Measurements from ENCODE around the gene GLYATL1B.
"Not testable (repeated sequence)": the region's sequence is repeated elsewhere in the genome, so short reads cannot be mapped to it uniquely, and the experiment has no call there.

- not testable (repeated sequence) for TF ChIP-seq POLR2A (IDR thresholded peaks at IDR 0.05; ENCODE audit: low read depth, low read length); CEBPB (IDR thresholded peaks at IDR 0.05; ENCODE audit: low read depth, low read length); RCOR1 (IDR thresholded peaks at IDR 0.05; ENCODE audit: insufficient replicate concordance, low read length); CHD1 (IDR thresholded peaks at IDR 0.05; ENCODE audit: low read depth, low read length)
- TF ChIP-seq, protein P1, sequence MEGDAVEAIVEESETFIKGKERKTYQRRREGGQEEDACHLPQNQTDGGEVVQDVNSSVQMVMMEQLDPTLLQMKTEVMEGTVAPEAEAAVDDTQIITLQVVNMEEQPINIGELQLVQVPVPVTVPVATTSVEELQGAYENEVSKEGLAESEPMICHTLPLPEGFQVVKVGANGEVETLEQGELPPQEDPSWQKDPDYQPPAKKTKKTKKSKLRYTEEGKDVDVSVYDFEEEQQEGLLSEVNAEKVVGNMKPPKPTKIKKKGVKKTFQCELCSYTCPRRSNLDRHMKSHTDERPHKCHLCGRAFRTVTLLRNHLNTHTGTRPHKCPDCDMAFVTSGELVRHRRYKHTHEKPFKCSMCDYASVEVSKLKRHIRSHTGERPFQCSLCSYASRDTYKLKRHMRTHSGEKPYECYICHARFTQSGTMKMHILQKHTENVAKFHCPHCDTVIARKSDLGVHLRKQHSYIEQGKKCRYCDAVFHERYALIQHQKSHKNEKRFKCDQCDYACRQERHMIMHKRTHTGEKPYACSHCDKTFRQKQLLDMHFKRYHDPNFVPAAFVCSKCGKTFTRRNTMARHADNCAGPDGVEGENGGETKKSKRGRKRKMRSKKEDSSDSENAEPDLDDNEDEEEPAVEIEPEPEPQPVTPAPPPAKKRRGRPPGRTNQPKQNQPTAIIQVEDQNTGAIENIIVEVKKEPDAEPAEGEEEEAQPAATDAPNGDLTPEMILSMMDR (conservative IDR thresholded peaks at IDR 0.05; ENCODE audit: low read depth, low read length): not testable (repeated sequence)
These were observed 11.8 kb downstream of the GLYATL1B start for GRCh38 chr11:59097938-59098337.

All from IMR-90 (cell line).